GF-D8 (cell line): ENCODE measurements around the gene ZNF75A.
A peak's percentile ranks its signal among the peaks of the same experiment; 100 is the strongest.

Experiments
- DNase-seq: peaks from one replicate; lab custom pipeline; 2025; lab: John Stamatoyannopoulos, UW

ZNF75A gene

GRCh38 chr16:3289998-3290673, 15.2 kb upstream of the ZNF75A start:
- DNase-seq = no peak

- no peak for DNase-seq
These were observed 12.7 kb upstream of the ZNF75A start for GRCh38 chr16:3292604-3293003.

- DNase-seq = no peak
These were observed 10.1 kb upstream of the ZNF75A start for GRCh38 chr16:3295209-3295608.

- DNase-seq = no peak
These were observed 9.5 kb upstream of the ZNF75A start for GRCh38 chr16:3295783-3296182.

GRCh38 chr16:3304370-3304769, 927 bp upstream of the ZNF75A start:
- DNase-seq = no peak

- DNase-seq = no peak
These were observed 781 bp downstream of the ZNF75A start for GRCh38 chr16:3306078-3306477.

- DNase-seq = no peak
These were observed 6.2 kb downstream of the ZNF75A start for GRCh38 chr16:3311496-3311895.

GRCh38 chr16:3317315-3317999, 12.2 kb downstream of the ZNF75A start:
- no peak for DNase-seq

GRCh38 chr16:3321816-3322215, 16.5 kb downstream of the ZNF75A start:
- no peak for DNase-seq

- no peak for DNase-seq
These were observed 22.2 kb downstream of the ZNF75A start for GRCh38 chr16:3327514-3327913.

GRCh38 chr16:3328104-3328503, 22.8 kb downstream of the ZNF75A start:
- DNase-seq = no peak

GRCh38 chr16:3328643-3329042, 23.3 kb downstream of the ZNF75A start:
- no peak for DNase-seq

- DNase-seq = no peak
These were observed 40.7 kb downstream of the ZNF75A start for GRCh38 chr16:3346041-3346440.

GRCh38 chr16:3347586-3347985, 42.3 kb downstream of the ZNF75A start:
- DNase-seq = no peak

GRCh38 chr16:3348547-3349167, 43.4 kb downstream of the ZNF75A start:
- DNase-seq = no peak

- DNase-seq = no peak
These were observed 43.9 kb downstream of the ZNF75A start for GRCh38 chr16:3349175-3349574.

- no peak for DNase-seq
These were observed 50.3 kb downstream of the ZNF75A start, which contains the start of gene OR2C1 for GRCh38 chr16:3355589-3355988. Gene OR2C1 (plus strand): TSS chr16:3355889. CDS start chr16:3355941, 52 bp downstream.

- no peak for DNase-seq
These were observed 50.8 kb downstream of the ZNF75A start for GRCh38 chr16:3356118-3356517.

GRCh38 chr16:3358871-3359270, 53.6 kb downstream of the ZNF75A start:
- no peak for DNase-seq

GRCh38 chr16:3362931-3363330, 57.6 kb downstream of the ZNF75A start:
- no peak for DNase-seq

- no peak for DNase-seq
These were observed 58.5 kb downstream of the ZNF75A start for GRCh38 chr16:3363793-3364192.

- peak; percentile 88 for DNase-seq
These were observed 59.6 kb downstream of the ZNF75A start for GRCh38 chr16:3364774-3365427.
